ENCODE results near the gene MS4A1. TPM values are rescaled to one million over a fixed set of nuclear protein-coding genes. Genes with fewer than 3 reads are reported as not detected.

The MS4A1 gene
- total and polyA plus RNA-seq, 2 of the 4 experiments (the other 2 are of a cell fraction): not detected

GRCh38 chr11:60511393-60511792 is 55.7 kb downstream of the MS4A1 start:
- TF ChIP-seq CTCF (conservative IDR thresholded peaks at IDR 0.05; ENCODE audit: low read depth, low read length) (no peak), POLR2A (IDR thresholded peaks at IDR 0.05; ENCODE audit: low read depth, low read length) (no peak)
- ATAC-seq (ENCODE audit: low read depth) (no peak), DNase-seq (no peak)
- in situ Hi-C loops (cut with MboI; ENCODE audit: low sequenced_read_pairs): no loop called here
- Histone ChIP-seq H3K9me3 (ENCODE audit: control insufficient read depth, insufficient read depth, low read length) (peaks cover 3% of the 10 kb centered on the region; the same call in 1 of the 2 replicates), H2BK5ac (ENCODE audit: low read depth, low read length, poor library complexity, severe bottlenecking) (no peak overlapping the region), H2BK20ac (ENCODE audit: low read depth, low read length) (no peak overlapping the region), H3K9me1 (ENCODE audit: insufficient read depth, low read length) (no peaks in the 10 kb centered on the region), H2AK5ac (ENCODE audit: low read depth, low read length) (no peak overlapping the region), H3K9ac (ENCODE audit: low read depth, low read length) (no peak overlapping the region), H3K36me3 (ENCODE audit: control insufficient read depth, insufficient read depth, low read length) (no peaks in the 10 kb centered on the region), H4K8ac (ENCODE audit: low read depth in 2 of 2, low read length in 2 of 2) (no peak overlapping the region), H2AK9ac (replicated peaks; ENCODE audit: low read depth, low read length, poor library complexity) (no peak overlapping the region), H3K56ac (ENCODE audit: extremely low read depth, insufficient read depth, low read length) (no peak overlapping the region), H4K91ac (ENCODE audit: insufficient read depth, low read depth, low read length) (no peak overlapping the region), H3K4me3 (ENCODE audit: insufficient read depth, low read depth, low read length) (no peak overlapping the region), H3K23ac (ENCODE audit: low read depth, low read length) (no peak overlapping the region), H3K14ac (replicated peaks; ENCODE audit: low read depth, low read length) (no peak overlapping the region), H3K27ac (ENCODE audit: insufficient read depth, low read length) (no peak overlapping the region), H4K20me1 (ENCODE audit: insufficient read depth, low read length) (no peaks in the 10 kb centered on the region), H2BK120ac (ENCODE audit: low read depth, low read length) (no peak overlapping the region), H2BK15ac (ENCODE audit: low read depth, low read length) (no peak overlapping the region), H2AFZ (replicated peaks; ENCODE audit: low read length, poor library complexity) (no peak overlapping the region), H4K5ac (ENCODE audit: low read depth, low read length) (no peak overlapping the region), H3K4me2 (ENCODE audit: low read depth, low read length) (no peak overlapping the region), H3K27me3 (ENCODE audit: control insufficient read depth, insufficient read depth, low read length) (no peaks in the 10 kb centered on the region), H3K79me1 (ENCODE audit: low read depth in 1 of 2, low read length in 2 of 2) (no peaks in the 10 kb centered on the region), H3K18ac (ENCODE audit: low read depth, low read length) (no peak overlapping the region), H3K4me1 (ENCODE audit: control insufficient read depth, insufficient read depth, low read length) (no peaks in the 10 kb centered on the region), H3K4ac (ENCODE audit: low read depth, low read length) (no peak overlapping the region)
- ChIA-PET CTCF (no interaction called here), POLR2A (ENCODE audit: unreplicated experiment) (no interaction called here)
- no TSS peak for BruUV-seq (replicated peaks)
- WGBS, 2 experiments (ENCODE audit: extremely low coverage in 2 of 2, insufficient read length in 1 of 2): no CpG with 5 or more reads among the region's 6 CpGs
- dilution Hi-C loops (cut with HindIII; ENCODE audit: low sequenced_read_pairs, unreplicated experiment): no loop called here
- intact Hi-C loops (cut with micrococcal nuclease): no loop called here
